Hindlimb muscle (tissue), 1 donor: ENCODE data around the gene GAR1. TPM values are rescaled to one million over a fixed set of nuclear protein-coding genes. Genes with fewer than 3 reads are reported as not detected.
"Not testable (repeated sequence)": the region's sequence is repeated elsewhere in the genome, so short reads cannot be mapped to it uniquely, and the experiment has no call there.

Source experiments
- DNase-seq: peaks from one replicate; pipeline ENCODE4 v3.0.0-alpha.2; 2013
- polyA plus RNA-seq: library from polyadenylated mRNA; unstranded; fragments of 120-200 nt; gene quantifications from one replicate; pipeline ENCODE4 v1.2.1, GENCODE V29; 2013; ENCODE audit not compliant: insufficient read length

Gene GAR1
- polyA plus RNA-seq, 1 donor, result 26.2 TPM

DNA sequence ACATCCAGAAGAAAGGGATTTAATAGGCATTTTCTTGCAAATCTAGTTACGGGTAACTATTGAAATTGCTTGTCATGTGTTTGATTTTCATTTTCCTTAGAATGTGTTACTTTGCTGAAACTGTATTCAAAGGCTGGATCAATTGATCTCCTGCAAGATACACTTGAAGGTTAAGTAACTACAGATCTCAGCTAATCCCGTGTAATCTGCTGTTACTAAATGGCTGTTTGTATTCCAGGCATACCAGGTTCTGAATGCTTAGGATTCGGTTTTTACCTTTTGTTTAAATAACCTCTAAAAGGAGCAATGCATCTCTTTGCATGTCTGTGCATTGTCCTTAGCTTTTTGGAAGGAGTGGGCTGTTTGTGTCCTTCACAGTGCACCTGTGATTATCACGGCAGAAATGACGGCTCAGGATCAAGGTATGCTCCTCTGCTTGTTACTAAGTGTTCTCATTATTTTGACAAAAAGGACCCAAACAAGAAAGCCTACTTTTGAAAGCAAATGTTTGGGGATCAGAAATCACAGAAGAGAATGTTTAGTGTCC, 32.4 kb downstream of the GAR1 start, which contains the start of gene LRIT3:
Gene LRIT3, plus strand, starts transcription at position 212 of the 547 bp plus-strand sequence. Its CDS starts 95 bp downstream, at position 307.
- DNase-seq, result no peak

- DNase-seq, result no peak
Measured at GRCh38 chr4:109848501-109848900, 32.9 kb downstream of the GAR1 start.

- DNase-seq, result no peak
Measured at GRCh38 chr4:109850601-109851000, 35.0 kb downstream of the GAR1 start.

- not testable (repeated sequence) for DNase-seq
Measured at GRCh38 chr4:109859426-109860300, 44.1 kb downstream of the GAR1 start.

- no peak for DNase-seq
Measured at GRCh38 chr4:109861271-109861670, 45.7 kb downstream of the GAR1 start.

DNA sequence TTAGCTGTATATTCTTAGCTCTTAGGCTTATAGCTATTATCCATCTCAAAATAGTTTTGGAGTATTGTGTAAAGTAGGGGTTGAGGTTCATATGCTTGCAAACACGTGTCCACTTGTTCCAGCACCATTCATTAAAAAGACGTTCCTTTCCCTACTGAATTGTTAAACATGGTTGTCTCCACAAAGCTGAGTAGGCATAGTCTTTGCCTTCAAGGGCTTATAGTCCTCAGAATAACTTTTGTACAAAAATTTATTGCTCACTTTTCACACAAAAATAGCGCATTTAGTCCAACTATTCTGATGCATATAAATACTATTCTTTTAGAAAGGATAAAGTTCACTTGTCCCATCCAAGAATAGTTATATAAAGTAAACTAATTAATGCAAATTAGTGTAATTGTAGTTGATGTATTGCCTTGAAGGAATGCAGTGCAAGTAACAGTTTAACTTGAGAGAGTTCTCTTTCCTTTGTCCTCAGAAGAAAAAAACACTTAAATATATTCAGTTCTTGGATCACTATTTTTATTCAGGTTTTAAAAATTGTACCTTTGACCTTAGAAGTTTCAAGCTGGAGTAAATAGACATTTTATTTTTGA, 46.5 kb downstream of the GAR1 start:
- no peak for DNase-seq

GRCh38 chr4:109864134-109864533, 48.6 kb downstream of the GAR1 start:
- no peak for DNase-seq

DNA sequence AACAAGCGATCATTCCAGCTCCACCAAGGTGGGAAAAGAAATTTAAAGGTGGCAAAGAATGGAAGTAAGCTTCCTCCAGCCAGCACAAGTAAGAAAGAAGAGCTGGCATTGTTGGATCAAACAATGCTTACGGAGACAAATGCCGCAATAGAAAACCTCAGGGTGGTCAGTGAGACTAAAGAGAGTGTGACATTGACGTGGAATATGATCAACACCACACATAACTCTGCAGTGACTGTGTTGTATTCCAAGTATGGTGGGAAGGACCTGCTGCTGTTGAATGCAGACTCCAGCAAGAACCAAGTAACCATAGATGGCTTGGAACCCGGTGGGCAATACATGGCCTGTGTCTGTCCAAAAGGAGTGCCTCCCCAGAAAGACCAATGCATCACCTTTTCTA, 54.5 kb downstream of the GAR1 start:
- no peak for DNase-seq

DNA sequence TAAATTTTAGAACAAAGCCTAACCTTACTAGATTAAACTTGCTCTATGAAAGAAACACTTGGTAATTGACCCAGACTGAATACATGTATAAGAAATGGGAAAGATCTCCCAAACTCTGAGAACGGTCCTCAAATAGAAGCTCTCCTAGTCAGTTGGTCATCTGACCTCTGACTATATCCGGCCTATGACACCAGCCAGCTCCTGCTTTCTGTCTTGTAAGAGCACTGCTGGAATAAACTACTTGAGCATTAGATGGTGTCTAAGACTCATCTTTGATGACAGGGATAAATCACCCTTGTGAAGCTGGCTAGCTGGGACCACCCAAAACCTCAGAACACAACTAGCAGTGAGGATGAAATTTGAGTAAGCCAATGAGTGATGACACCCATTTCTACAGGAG, 56.5 kb downstream of the GAR1 start:
- no peak for DNase-seq

DNA sequence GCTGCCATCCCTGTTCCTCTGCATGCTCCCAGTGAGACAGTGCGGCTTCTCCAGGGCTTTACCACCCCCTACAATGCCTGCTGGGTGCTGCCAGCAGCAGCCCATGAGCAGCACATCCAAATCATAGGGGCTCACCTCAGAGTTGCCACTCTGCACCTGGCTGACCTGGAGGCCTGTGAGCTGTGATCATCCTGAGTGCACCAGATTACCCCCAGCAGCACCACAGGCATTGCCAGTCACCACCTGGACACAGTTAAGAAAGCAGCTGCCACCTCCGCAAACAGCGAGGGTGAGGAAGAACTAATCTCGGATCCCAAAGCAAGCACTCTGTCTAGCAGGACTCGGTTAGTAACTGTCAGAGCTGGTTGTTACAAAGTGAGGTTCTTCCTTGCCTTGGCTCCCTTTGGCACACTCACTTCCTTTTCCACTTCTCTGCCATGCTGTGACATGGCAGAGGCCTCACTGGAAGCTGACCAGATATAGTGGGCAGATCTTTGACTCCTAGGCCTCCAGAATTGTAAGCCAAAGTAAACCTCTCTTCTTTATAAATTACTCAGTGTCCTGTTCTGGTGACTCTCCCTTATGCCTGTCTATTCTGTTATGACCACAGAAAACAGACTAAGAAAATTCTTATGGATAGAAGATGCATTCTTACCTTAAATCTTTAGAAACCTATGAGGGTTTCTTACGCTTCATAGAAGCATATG, 57.5 kb downstream of the GAR1 start:
- no peak for DNase-seq

DNA sequence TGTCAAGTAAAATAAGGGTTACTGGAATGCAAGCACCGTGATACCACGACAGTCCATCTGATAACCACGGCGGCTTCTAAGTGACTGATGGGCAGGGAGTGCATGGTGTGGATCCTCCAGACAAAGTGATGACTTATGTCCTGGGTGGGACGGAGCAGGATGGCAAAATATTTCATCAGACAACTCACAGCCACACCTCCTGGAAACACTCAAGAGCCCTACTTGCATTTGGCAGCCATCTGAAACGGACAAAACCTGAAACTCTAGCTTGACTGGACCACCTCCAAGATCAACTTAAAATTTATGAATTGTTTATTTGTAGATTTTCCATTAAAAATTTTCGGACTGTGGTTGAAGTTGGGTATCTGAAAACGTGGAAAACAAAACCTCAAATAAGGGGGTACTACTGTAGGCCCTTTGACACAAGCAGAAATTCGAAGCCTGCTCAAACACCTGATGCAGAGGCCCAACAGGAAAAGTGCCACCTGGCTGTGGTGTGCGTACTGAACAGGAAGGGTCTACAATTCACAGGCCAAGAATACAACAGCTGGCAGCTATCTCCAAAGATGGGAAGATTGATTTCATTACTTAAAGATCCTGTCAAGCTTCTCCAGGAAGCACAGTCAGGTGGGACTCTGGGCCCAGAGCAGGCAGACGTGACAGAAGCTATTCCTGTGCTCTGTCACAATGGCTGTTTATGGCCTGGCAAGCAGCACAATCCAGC, 58.4 kb downstream of the GAR1 start:
- no peak for DNase-seq

Other genes starting within 250 kb of the GAR1 start
- 16.3 TPM for gene CASP6, start 112.3 kb upstream of the GAR1 start, polyA plus RNA-seq
- 14.8 TPM for gene PLA2G12A, start 85.7 kb upstream of the GAR1 start, polyA plus RNA-seq
- 7.3 TPM for gene CFI, start 13.8 kb upstream of the GAR1 start, polyA plus RNA-seq
- 0.53 TPM for gene RRH, start 12.2 kb downstream of the GAR1 start, polyA plus RNA-seq
- gene LRIT3, start 32.3 kb downstream of the GAR1 start, polyA plus RNA-seq, result 0.46 TPM
- gene EGF, start 97.1 kb downstream of the GAR1 start, polyA plus RNA-seq, result 16.4 TPM